HepG2 (cell line): ENCODE data around the gene NEDD4. TPM values are rescaled to one million over a fixed set of nuclear protein-coding genes. Genes with fewer than 3 reads are reported as not detected.

ENCODE experiments used
- ATAC-seq: fragments of 200-7000 bp; cut with Tn5 transposase; 3 replicates; pipeline ENCODE4 v1.9.1; 2020; ENCODE audit warnings: mild to moderate bottlenecking, moderate library complexity
- BruUV-seq: library from RNA; stranded (reverse); fragments of 400-500 nt; replicated peaks from 2 replicates; lab custom pipeline; 2021; lab: Mats Ljungman, UMichigan
- CTCF ChIA-PET: fragments of 300-600 bp; formaldehyde crosslinking; extraction: SDS; loops from one replicate; lab custom pipeline; 2021; ENCODE audit warnings: low total read pairs, inconsistent platforms, low intra/inter-chr PET ratio; lab: Yijun Ruan, JAX
- POLR2A ChIA-PET: fragments of 350-600 bp; sonication (Branson Sonifier 250); formaldehyde crosslinking; loops from one replicate; lab custom pipeline; 2020; ENCODE audit warnings: antibody characterized with exemption, inconsistent platforms; lab: Yijun Ruan, JAX
- DNase-seq: peaks from one replicate; pipeline ENCODE4 v3.0.0-alpha.2; 2015; ENCODE audit warnings: low spot score
- FAIRE-seq: peaks from 3 replicates; lab custom pipeline; 2011; peaks lifted over from hg19 to GRCh38; lab: Jason Lieb, UNC
- H2AFZ ChIP-seq: one replicate; pipeline ENCODE4 v1.6.1; 2011; ENCODE audit warnings: low read length, inconsistent platforms
- H3K27ac ChIP-seq: fragments of 300-600 bp; 3 replicates; pipeline ENCODE4 v1.8.0; 2011; ENCODE audit warnings: mixed run types, mild to moderate bottlenecking, mixed read lengths, low read length, inconsistent platforms; ENCODE audit not compliant: insufficient read depth; ENCODE audit errors: extremely low read length
- H3K27me3 ChIP-seq, 2 experiments: fragments of 200-600 bp in 1 of 2; 2 replicates in 1 of 2; 3 replicates in 1 of 2; pipeline versions ENCODE4 v1.6.0 to v1.8.0; 2011; ENCODE audit warnings: low read length in 2 of 2, mild to moderate bottlenecking in 2 of 2, moderate library complexity in 2 of 2, inconsistent platforms in 1 of 2; ENCODE audit not compliant: insufficient read depth in 2 of 2, control insufficient read depth in 1 of 2
- H3K36me3 ChIP-seq, 2 experiments: fragments of 200-600 bp in 1 of 2; replicated peaks in 1 of 2; 2 replicates in 1 of 2; 3 replicates in 1 of 2; pipeline versions ENCODE4 v1.5.1 to v1.8.0; 2011; ENCODE audit warnings: low read length in 2 of 2, inconsistent platforms in 1 of 2; ENCODE audit not compliant: insufficient read depth in 2 of 2, control insufficient read depth in 1 of 2
- H3K4me1 ChIP-seq: 2 replicates; pipeline ENCODE4 v1.5.1; 2012; ENCODE audit warnings: low read length, inconsistent platforms; ENCODE audit not compliant: insufficient read depth
- H3K4me2 ChIP-seq: 2 replicates; pipeline ENCODE4 v1.6.0; 2011; ENCODE audit warnings: low read depth, low read length, inconsistent platforms
- H3K4me3 ChIP-seq, 3 experiments: fragments of 200-600 bp in 1 of 3; sonication (generic), shearing (Covaris generic) in 1 of 3; replicated peaks in 1 of 3; 2 replicates each; pipeline ENCODE4 v1.5.1; 2011 to 2016; ENCODE audit warnings: low read length in 3 of 3, inconsistent platforms in 2 of 3, low read depth in 2 of 3, mild to moderate bottlenecking in 2 of 3, control low read depth in 1 of 3, mixed read lengths in 1 of 3; ENCODE audit not compliant: insufficient read depth in 1 of 3
- H3K79me2 ChIP-seq: one replicate; pipeline ENCODE4 v1.6.1; 2011; ENCODE audit warnings: low read length, inconsistent platforms; ENCODE audit not compliant: insufficient read depth
- H3K9ac ChIP-seq: 2 replicates; pipeline ENCODE4 v1.6.0; 2011; ENCODE audit warnings: mild to moderate bottlenecking, low read depth, low read length, inconsistent platforms; ENCODE audit not compliant: insufficient read depth
- H3K9me3 ChIP-seq: 2 replicates; pipeline ENCODE4 v1.5.1; 2012; ENCODE audit warnings: mild to moderate bottlenecking, low read length
- H4K20me1 ChIP-seq: 2 replicates; pipeline ENCODE4 v1.6.0; 2011; ENCODE audit warnings: inconsistent platforms, mild to moderate bottlenecking, low read length, moderate library complexity; ENCODE audit not compliant: insufficient read depth
- CAMTA2 ChIP-seq: sonication (generic); formaldehyde crosslinking; IDR thresholded peaks from 2 replicates; pipeline ENCODE4 v1.4.0; 2020; ENCODE audit warnings: mild to moderate bottlenecking, missing genetic modification reagents, borderline replicate concordance
- CENPX ChIP-seq: sonication (generic); formaldehyde crosslinking; IDR thresholded peaks from 2 replicates; pipeline ENCODE4 v1.9.0; 2021; ENCODE audit warnings: mild to moderate bottlenecking, missing genetic modification reagents, moderate library complexity
- ESRRA ChIP-seq: sonication (generic); formaldehyde crosslinking; IDR thresholded peaks from 2 replicates; pipeline ENCODE4 v1.5.1; 2020; ENCODE audit warnings: mild to moderate bottlenecking, low read depth, missing genetic modification reagents
- HIVEP1 ChIP-seq: sonication (generic); formaldehyde crosslinking; IDR thresholded peaks from 2 replicates; pipeline ENCODE4 v1.4.0; 2020; ENCODE audit warnings: mild to moderate bottlenecking, missing genetic modification reagents
- ONECUT2 ChIP-seq: sonication (generic); formaldehyde crosslinking; IDR thresholded peaks from 2 replicates; pipeline ENCODE4 v1.4.0; 2020; ENCODE audit warnings: missing genetic modification reagents
- PATZ1 ChIP-seq: sonication (generic); formaldehyde crosslinking; IDR thresholded peaks from 2 replicates; pipeline ENCODE4 v1.4.0; 2020; ENCODE audit warnings: missing genetic modification reagents
- PHF8 ChIP-seq: sonication (generic); formaldehyde crosslinking; IDR thresholded peaks from 2 replicates; pipeline ENCODE4 v1.5.0; 2020; ENCODE audit warnings: missing genetic modification reagents
- POLR2G ChIP-seq: fragments of 200-400 bp; formaldehyde crosslinking; IDR thresholded peaks from 2 replicates; pipeline ENCODE4 v1.6.1; 2018; ENCODE audit warnings: mild to moderate bottlenecking, low read depth, low read length, moderate library complexity
- RCOR2 ChIP-seq: IDR thresholded peaks from 2 replicates; pipeline ENCODE4 v1.6.1; 2016; ENCODE audit warnings: missing biosample characterization, missing genetic modification reagents
- SYNCRIP ChIP-seq: fragments of 200-400 bp; formaldehyde crosslinking; IDR thresholded peaks from 2 replicates; pipeline ENCODE4 v1.6.1; 2018; ENCODE audit warnings: mild to moderate bottlenecking, low read depth, low read length; ENCODE audit not compliant: insufficient read depth
- ZNF362 ChIP-seq: sonication (generic); formaldehyde crosslinking; IDR thresholded peaks from 2 replicates; pipeline ENCODE4 v1.4.0; 2020; ENCODE audit warnings: missing genetic modification reagents, mild to moderate bottlenecking, borderline replicate concordance
- ZNF564 ChIP-seq: sonication (generic); formaldehyde crosslinking; IDR thresholded peaks from 2 replicates; pipeline ENCODE4 v1.8.1; 2023; ENCODE audit warnings: mild to moderate bottlenecking, missing genetic modification reagents
- ZNF589 ChIP-seq: sonication (generic); formaldehyde crosslinking; conservative IDR thresholded peaks from 2 replicates; pipeline ENCODE4 v1.8.0; 2022; ENCODE audit warnings: mild to moderate bottlenecking, moderate library complexity, missing genetic modification reagents
- ZNF749 ChIP-seq: sonication (generic); formaldehyde crosslinking; IDR thresholded peaks from 2 replicates; pipeline ENCODE4 v1.8.0; 2022; ENCODE audit warnings: mild to moderate bottlenecking, missing genetic modification reagents, moderate library complexity, borderline replicate concordance
- WGBS: methylation state at CpG from one replicate; pipeline ENCODE4 v1.1.6; 2017; ENCODE audit warnings: low lambda C conversion rate; 5-methylcytosine and 5-hydroxymethylcytosine counted together
- in situ Hi-C: cut with HindIII; loops from 2 replicates; pipeline ENCODE4 v1.10.0; 2017; ENCODE audit warnings: low pct_unique_long_range_greater_than_20kb; ENCODE audit not compliant: extremely low pct_ligation_motif_present
- intact Hi-C: fragments of 100-400 bp; cut with micrococcal nuclease; formaldehyde crosslinking; loops from one replicate; pipeline ENCODE4 v1.10.0; 2022; ENCODE audit not compliant: unreplicated experiment
- polyA plus RNA-seq, 8 experiments: library from polyadenylated mRNA; depleted of rRNA in 3 of 8; stranded (reverse) in 7 of 8; unstranded in 1 of 8; fragments of >200 nt; fragmentation: Illumina TruSeq in 4 of 8; extraction: Trizol in 4 of 8; gene quantifications; 2 replicates each; pipeline versions ENCODE4 v1.2.1 to v1.2.3, GENCODE V29; 2011 to 2016; ENCODE audit warnings: low read depth in 4 of 8, missing spikeins in 1 of 8, mixed read lengths in 1 of 8; ENCODE audit not compliant: insufficient read depth in 1 of 8
- total RNA-seq, 5 experiments: library from RNA; depleted of rRNA; stranded (reverse); fragments of >200 nt; fragmentation: Illumina TruSeq; extraction: Trizol; gene quantifications; 2 replicates each; pipeline ENCODE4 v1.2.3, GENCODE V29; 2016; ENCODE audit warnings: low read depth in 1 of 5

Gene NEDD4
- total and polyA plus RNA-seq, 2 of the 13 experiments (the other 11 are each of a cell fraction or from before 2014, with no cell fraction given) = 10.4 to 13.0 TPM

DNA sequence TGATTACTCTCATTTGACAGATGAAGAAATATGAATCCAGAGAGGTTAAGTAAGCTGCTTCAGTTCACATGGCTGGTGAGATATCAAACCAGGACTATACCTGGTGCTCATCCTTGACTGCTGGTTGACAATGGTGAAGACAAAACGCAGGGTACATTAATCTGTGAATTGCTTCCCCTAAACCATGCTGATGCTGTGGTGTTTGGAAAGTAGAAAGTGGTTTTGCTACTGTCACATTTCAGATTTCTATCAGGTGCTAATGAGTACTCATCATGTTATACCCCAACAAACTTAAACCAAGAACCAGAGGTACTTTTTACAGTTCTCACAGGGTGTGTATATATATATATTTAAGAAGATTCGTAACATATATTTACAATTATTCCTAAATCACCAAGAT lies 165.5 kb downstream of the NEDD4 start:
- H3K4me1 ChIP-seq = no peaks in the 10 kb centered on the region
- H2AFZ ChIP-seq = no peak overlapping the region
- no peak overlapping the region for H3K27ac ChIP-seq
- DNase-seq = no peak
- ChIA-PET CTCF (no interaction called here), POLR2A (no interaction called here)
- H4K20me1 ChIP-seq = no peaks in the 10 kb centered on the region
- H3K4me2 ChIP-seq = no peak overlapping the region
- no peak for ATAC-seq
- no peak for FAIRE-seq
- H3K79me2 ChIP-seq = no peaks in the 10 kb centered on the region
- no TSS peak for BruUV-seq
- no peaks in the 10 kb centered on the region for H3K9me3 ChIP-seq
- TF ChIP-seq HIVEP1 (CRISPR knock-in tag) = no peak
- no peak for TF ChIP-seq ESRRA (CRISPR knock-in tag)
- no peak for TF ChIP-seq POLR2G
- TF ChIP-seq PHF8 (CRISPR knock-in tag) = no peak
- no peak for TF ChIP-seq SYNCRIP
- intact Hi-C loops = no loop called here
- H3K4me3 ChIP-seq = no peak overlapping the region
- in situ Hi-C loops = no loop called here
- no peaks in the 10 kb centered on the region for H3K27me3 ChIP-seq
- no peaks in the 10 kb centered on the region; a peak in 1 of 5 replicates for H3K36me3 ChIP-seq
- H3K9ac ChIP-seq = no peak overlapping the region
- 99% methylated on average over 2 of the region's 2 CpGs for WGBS

DNA sequence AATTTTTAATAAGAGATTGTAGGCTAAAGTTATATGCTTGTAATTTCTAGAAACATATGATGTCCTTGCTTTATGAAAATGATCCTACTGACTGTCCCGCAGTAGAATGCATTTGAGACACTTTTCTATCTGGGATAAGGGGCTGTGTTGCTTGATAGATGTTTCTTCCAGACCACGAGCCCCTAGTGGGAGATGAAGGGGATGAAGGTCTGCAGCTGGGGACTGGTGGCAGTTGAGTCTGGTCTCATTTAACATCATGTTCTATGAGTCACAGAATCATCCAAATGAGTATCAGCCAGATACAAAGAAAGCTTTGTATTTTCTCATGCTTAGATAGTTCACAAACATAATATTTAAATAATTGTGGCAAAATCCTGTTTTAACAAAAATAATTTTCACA lies 166.2 kb downstream of the NEDD4 start:
- H3K4me3 ChIP-seq = no peak overlapping the region
- H3K27me3 ChIP-seq = no peaks in the 10 kb centered on the region
- no peak overlapping the region for H3K9ac ChIP-seq
- H3K4me1 ChIP-seq = no peaks in the 10 kb centered on the region
- no peak overlapping the region for H3K27ac ChIP-seq
- no peaks in the 10 kb centered on the region for H3K79me2 ChIP-seq
- FAIRE-seq = no peak
- ChIA-PET CTCF (no interaction called here), POLR2A (no interaction called here)
- BruUV-seq = no TSS peak
- no peaks in the 10 kb centered on the region for H3K9me3 ChIP-seq
- no peak for ATAC-seq
- H3K4me2 ChIP-seq = no peak overlapping the region
- H4K20me1 ChIP-seq = no peaks in the 10 kb centered on the region
- intact Hi-C loops = no loop called here
- H3K36me3 ChIP-seq = no peaks in the 10 kb centered on the region; a peak in 1 of 5 replicates
- in situ Hi-C loops = no loop called here
- TF ChIP-seq CENPX (CRISPR knock-in tag) (no peak), ZNF749 (no peak), CAMTA2 (CRISPR knock-in tag) (no peak), PATZ1 (CRISPR knock-in tag) (no peak), ONECUT2 (CRISPR knock-in tag) (no peak), RCOR2 (CRISPR knock-in tag) (no peak), ZNF362 (CRISPR knock-in tag) (no peak), ZNF589 (CRISPR knock-in tag) (no peak), ZNF564 (CRISPR knock-in tag) (no peak)
- H2AFZ ChIP-seq = no peak overlapping the region
- no peak for DNase-seq
- WGBS = 94% methylated on average over 2 of the region's 2 CpGs
